ENCODE measurements around the gene CDK19. TPM values are rescaled to one million over a fixed set of nuclear protein-coding genes. Genes with fewer than 3 reads are reported as not detected.

The CDK19 gene
- total and polyA plus RNA-seq, 2 experiments from 2014 or later = 7.7 to 10.1 TPM

GRCh38 chr6:110609101-110609500, 206.2 kb downstream of the CDK19 start:
- ATAC-seq (no peak), DNase-seq (ENCODE audit: low spot score) (no peak)
- Histone ChIP-seq H3F3A (replicated peaks; ENCODE audit: low read depth) (no peaks in the 10 kb centered on the region), H3K4me1 (ENCODE audit: insufficient read depth) (peaks cover 33% of the 10 kb centered on the region), H3K9me2 (ENCODE audit: insufficient read depth) (no peaks in the 10 kb centered on the region), H3K4me2 (no peak overlapping the region), H3K27ac (ENCODE audit: low read depth) (no peak overlapping the region), H3K79me2 (replicated peaks; ENCODE audit: insufficient read depth) (no peaks in the 10 kb centered on the region), H3K4me3 (no peak overlapping the region), H3K36me3 (ENCODE audit: insufficient read depth) (no peaks in the 10 kb centered on the region), H4K20me1 (replicated peaks; ENCODE audit: insufficient read depth) (no peaks in the 10 kb centered on the region), H3K27me3 (ENCODE audit: insufficient read depth) (no peaks in the 10 kb centered on the region), H2AFZ (no peak overlapping the region)
- TF ChIP-seq JUNB (IDR thresholded peaks at IDR 0.05; ENCODE audit: unreplicated experiment) (no peak), CTCF (conservative IDR thresholded peaks at IDR 0.05; ENCODE audit: low read depth in 2 of 2) (no peak), EZH2 (IDR thresholded peaks at IDR 0.05; ENCODE audit: low read depth, unreplicated experiment) (no peak)
- no peak overlapping the region for H3K27ac Mint-ChIP-seq
- no peak overlapping the region for H3K4me3 Mint-ChIP-seq
- H3K27me3 Mint-ChIP-seq (ENCODE audit: insufficient read depth, low read depth, poor library complexity) = no peaks in the 10 kb centered on the region
- no peaks in the 10 kb centered on the region for H3K9me3 Mint-ChIP-seq
- peaks cover 31% of the 10 kb centered on the region for H3K4me1 Mint-ChIP-seq
- H3K36me3 Mint-ChIP-seq (ENCODE audit: low read depth) = no peaks in the 10 kb centered on the region

- Mint-ChIP-seq H3K4me1 (peaks cover 21% of the 10 kb centered on the region), H3K36me3 (ENCODE audit: low read depth) (no peaks in the 10 kb centered on the region), H3K9me3 (no peaks in the 10 kb centered on the region), H3K27ac (no peak overlapping the region), H3K27me3 (ENCODE audit: insufficient read depth, low read depth, poor library complexity) (no peaks in the 10 kb centered on the region), H3K4me3 (no peak overlapping the region)
- Histone ChIP-seq H2AFZ (no peak overlapping the region), H3K27me3 (ENCODE audit: insufficient read depth) (no peaks in the 10 kb centered on the region), H4K20me1 (replicated peaks; ENCODE audit: insufficient read depth) (no peaks in the 10 kb centered on the region), H3K4me2 (no peak overlapping the region), H3K79me2 (replicated peaks; ENCODE audit: insufficient read depth) (no peaks in the 10 kb centered on the region), H3K36me3 (ENCODE audit: insufficient read depth) (no peaks in the 10 kb centered on the region), H3K4me1 (ENCODE audit: insufficient read depth) (peaks cover 23% of the 10 kb centered on the region), H3K9me2 (ENCODE audit: insufficient read depth) (no peaks in the 10 kb centered on the region), H3K27ac (ENCODE audit: low read depth) (no peak overlapping the region), H3K4me3 (no peak overlapping the region), H3F3A (replicated peaks; ENCODE audit: low read depth) (no peaks in the 10 kb centered on the region)
- DNase-seq (ENCODE audit: low spot score) (no peak), ATAC-seq (no peak)
- no peak for TF ChIP-seq ZNF462 (CRISPR knock-in tag; IDR thresholded peaks at IDR 0.05)
- TF ChIP-seq EZH2 (IDR thresholded peaks at IDR 0.05; ENCODE audit: low read depth, unreplicated experiment) = no peak
- no peak for TF ChIP-seq REST (IDR thresholded peaks at IDR 0.05; ENCODE audit: unreplicated experiment)
- TF ChIP-seq STAT1 (IDR thresholded peaks at IDR 0.05; ENCODE audit: unreplicated experiment) = no peak
- no peak for TF ChIP-seq ZNF114 (CRISPR knock-in tag; IDR thresholded peaks at IDR 0.05)
- TF ChIP-seq CREB1 (CRISPR knock-in tag; IDR thresholded peaks at IDR 0.05; ENCODE audit: low read depth) = no peak
- TF ChIP-seq POLR2AphosphoS5 (IDR thresholded peaks at IDR 0.05; ENCODE audit: low read depth) = no peak
These were observed 207.1 kb downstream of the CDK19 start for GRCh38 chr6:110608151-110608550.
